ENCODE measurements around the gene ADAM12.

ADAM12 gene

DNA sequence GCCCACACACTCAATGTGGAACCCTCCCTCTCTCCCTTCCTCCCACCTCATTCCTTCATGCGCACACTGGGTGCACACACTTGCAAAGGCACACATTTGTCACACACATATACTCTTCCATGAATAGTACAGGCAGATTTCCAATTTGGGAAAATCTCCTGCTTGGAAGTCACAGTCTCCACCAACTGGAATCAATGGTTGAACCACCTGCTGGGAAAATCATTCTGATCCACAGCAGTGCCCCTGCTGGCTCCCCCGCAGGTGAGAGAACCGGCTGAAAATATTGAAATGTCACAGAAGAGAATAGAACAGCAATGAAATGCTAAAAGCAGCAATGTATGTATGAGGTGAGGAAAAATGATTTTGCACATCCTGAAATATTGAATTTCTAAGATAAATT is 232.7 kb downstream of the ADAM12 start:
- Histone ChIP-seq H3K9me2 (replicated peaks; ENCODE audit: control insufficient read depth, low read length) (no peaks in the 10 kb centered on the region), H3K4me3 (ENCODE audit: low read length) (no peak overlapping the region), H3K4me2 (ENCODE audit: low read length) (no peak overlapping the region), H3F3A (ENCODE audit: control insufficient read depth, insufficient read depth) (no peaks in the 10 kb centered on the region), H3K27me3 (ENCODE audit: control insufficient read depth, low read length) (no peaks in the 10 kb centered on the region), H3K9me3 (ENCODE audit: control insufficient read depth, insufficient read depth, low read length) (no peaks in the 10 kb centered on the region), H3K4me1 (ENCODE audit: control insufficient read depth, low read length) (peaks cover 4% of the 10 kb centered on the region), H3K36me3 (ENCODE audit: control insufficient read depth, low read length) (no peaks in the 10 kb centered on the region), H3K79me2 (ENCODE audit: control insufficient read depth, low read length) (no peaks in the 10 kb centered on the region), H4K20me1 (ENCODE audit: control insufficient read depth, insufficient read depth, low read depth, low read length) (no peaks in the 10 kb centered on the region), H3K27ac (ENCODE audit: low read depth, low read length) (no peak overlapping the region)
- TF ChIP-seq, protein P1, sequence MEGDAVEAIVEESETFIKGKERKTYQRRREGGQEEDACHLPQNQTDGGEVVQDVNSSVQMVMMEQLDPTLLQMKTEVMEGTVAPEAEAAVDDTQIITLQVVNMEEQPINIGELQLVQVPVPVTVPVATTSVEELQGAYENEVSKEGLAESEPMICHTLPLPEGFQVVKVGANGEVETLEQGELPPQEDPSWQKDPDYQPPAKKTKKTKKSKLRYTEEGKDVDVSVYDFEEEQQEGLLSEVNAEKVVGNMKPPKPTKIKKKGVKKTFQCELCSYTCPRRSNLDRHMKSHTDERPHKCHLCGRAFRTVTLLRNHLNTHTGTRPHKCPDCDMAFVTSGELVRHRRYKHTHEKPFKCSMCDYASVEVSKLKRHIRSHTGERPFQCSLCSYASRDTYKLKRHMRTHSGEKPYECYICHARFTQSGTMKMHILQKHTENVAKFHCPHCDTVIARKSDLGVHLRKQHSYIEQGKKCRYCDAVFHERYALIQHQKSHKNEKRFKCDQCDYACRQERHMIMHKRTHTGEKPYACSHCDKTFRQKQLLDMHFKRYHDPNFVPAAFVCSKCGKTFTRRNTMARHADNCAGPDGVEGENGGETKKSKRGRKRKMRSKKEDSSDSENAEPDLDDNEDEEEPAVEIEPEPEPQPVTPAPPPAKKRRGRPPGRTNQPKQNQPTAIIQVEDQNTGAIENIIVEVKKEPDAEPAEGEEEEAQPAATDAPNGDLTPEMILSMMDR (IDR thresholded peaks at IDR 0.05; ENCODE audit: low read depth, low read length, poor library complexity, severe bottlenecking), result no peak
- no peak for TF ChIP-seq EZH2phosphoT487 (IDR thresholded peaks at IDR 0.05; ENCODE audit: borderline replicate concordance, low read length)

DNA sequence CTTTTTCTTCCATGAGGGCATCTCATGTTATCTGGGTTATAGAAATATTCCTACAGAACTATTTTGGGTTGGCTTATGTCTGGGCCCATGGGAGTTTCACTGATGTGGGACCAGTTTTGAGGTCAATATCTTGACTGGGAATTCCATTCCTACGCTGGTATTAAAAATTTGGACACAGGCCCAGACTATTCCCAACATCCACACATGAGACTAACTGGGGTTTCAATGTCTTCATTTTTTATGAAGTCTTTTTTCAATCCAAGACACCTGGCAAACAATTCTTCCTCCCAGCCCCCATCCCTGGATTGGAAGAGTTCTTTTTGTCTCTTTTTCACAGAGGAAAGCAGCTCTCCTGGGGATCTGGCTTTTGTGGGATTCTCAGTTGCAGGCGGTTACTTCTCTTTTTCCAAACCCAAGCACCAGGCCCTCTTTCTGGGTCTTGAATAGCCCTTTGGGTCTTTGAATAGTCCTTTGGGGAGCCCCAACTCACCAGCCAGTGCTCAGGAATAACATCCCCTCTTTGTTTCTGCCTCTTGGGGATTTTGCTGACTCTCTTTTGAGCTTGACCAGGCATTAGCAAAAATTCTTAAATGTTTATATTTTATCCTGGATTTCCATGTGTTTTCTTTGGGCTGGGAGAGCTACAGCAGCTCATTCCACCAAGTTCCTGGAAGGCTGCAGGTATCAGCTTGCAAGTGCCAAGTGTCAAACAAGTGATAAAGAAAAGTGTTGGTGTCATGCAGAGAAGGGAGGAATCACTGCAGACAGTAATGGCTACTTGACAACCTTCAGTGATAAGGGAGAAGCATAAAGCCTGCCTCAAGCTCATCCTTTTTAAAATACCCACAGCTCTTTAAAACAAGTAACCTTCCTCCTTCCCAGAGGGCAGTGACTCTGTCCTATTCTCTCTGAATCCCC is 234.3 kb downstream of the ADAM12 start:
- no peaks in the 10 kb centered on the region for H4K20me1 ChIP-seq (ENCODE audit: control insufficient read depth, insufficient read depth, low read depth, low read length)
- H3K4me2 ChIP-seq (ENCODE audit: low read length), result no peak overlapping the region
- no peak overlapping the region for H3K27ac ChIP-seq (ENCODE audit: low read depth, low read length)
- no peaks in the 10 kb centered on the region for H3K79me2 ChIP-seq (ENCODE audit: control insufficient read depth, low read length)
- H3K27me3 ChIP-seq (ENCODE audit: control insufficient read depth, low read length), result no peaks in the 10 kb centered on the region
- H3K9me3 ChIP-seq (ENCODE audit: control insufficient read depth, insufficient read depth, low read length), result no peaks in the 10 kb centered on the region
- no peaks in the 10 kb centered on the region for H3F3A ChIP-seq (ENCODE audit: control insufficient read depth, insufficient read depth)
- H3K4me3 ChIP-seq (ENCODE audit: low read length), result no peak overlapping the region
- H3K9me2 ChIP-seq (replicated peaks; ENCODE audit: control insufficient read depth, low read length), result no peaks in the 10 kb centered on the region
- H3K4me1 ChIP-seq (ENCODE audit: control insufficient read depth, low read length), result peaks cover 4% of the 10 kb centered on the region
- no peak for TF ChIP-seq EZH2phosphoT487 (IDR thresholded peaks at IDR 0.05; ENCODE audit: borderline replicate concordance, low read length)
- TF ChIP-seq, protein P1 (IDR thresholded peaks at IDR 0.05; ENCODE audit: low read depth, low read length, poor library complexity, severe bottlenecking), result no peak
- no peaks in the 10 kb centered on the region for H3K36me3 ChIP-seq (ENCODE audit: control insufficient read depth, low read length)

DNA sequence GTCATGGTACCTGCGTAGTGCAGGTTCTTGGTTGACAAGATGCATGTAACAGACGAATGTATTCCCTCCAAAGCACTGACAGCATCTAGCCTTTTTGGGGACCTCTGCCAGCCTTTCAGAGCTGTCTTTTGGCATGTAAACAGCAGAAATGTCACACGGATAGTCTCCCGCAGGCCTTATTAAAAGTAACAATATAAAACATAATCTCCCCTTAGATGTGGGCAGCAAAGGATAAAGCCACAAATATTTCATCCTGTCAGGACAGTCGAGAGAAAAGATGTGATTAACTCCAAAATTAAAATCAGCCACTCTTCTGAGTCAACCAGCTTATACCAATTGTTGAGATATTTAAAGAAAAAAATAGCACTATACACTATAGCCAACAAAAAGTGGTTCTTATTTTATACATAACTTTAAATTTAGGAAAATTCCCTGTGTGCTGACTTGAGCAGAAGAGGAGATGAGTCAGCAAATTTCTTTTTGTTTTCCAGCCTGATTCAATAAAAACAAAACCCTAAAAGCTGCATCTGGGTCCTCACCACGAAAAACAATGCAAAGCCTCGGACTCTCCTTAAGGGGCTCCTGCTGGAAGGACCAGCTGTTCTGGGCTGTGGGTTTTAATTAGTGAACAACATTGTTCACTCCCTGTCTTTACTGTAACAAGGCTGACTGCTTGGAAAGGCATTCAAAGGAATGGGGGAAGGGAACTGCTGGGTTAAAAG is 240.2 kb downstream of the ADAM12 start:
- Histone ChIP-seq H3K4me3 (ENCODE audit: low read length) (no peak overlapping the region), H3K4me2 (ENCODE audit: low read length) (no peak overlapping the region), H3K36me3 (ENCODE audit: control insufficient read depth, low read length) (no peaks in the 10 kb centered on the region), H3K9me2 (replicated peaks; ENCODE audit: control insufficient read depth, low read length) (no peaks in the 10 kb centered on the region), H3K27ac (ENCODE audit: low read depth, low read length) (no peak overlapping the region), H3K4me1 (ENCODE audit: control insufficient read depth, low read length) (no peaks in the 10 kb centered on the region), H4K20me1 (ENCODE audit: control insufficient read depth, insufficient read depth, low read depth, low read length) (no peaks in the 10 kb centered on the region), H3K9me3 (ENCODE audit: control insufficient read depth, insufficient read depth, low read length) (peaks cover 7% of the 10 kb centered on the region; the same call in 1 of the 2 replicates), H3K27me3 (ENCODE audit: control insufficient read depth, low read length) (no peaks in the 10 kb centered on the region), H3F3A (ENCODE audit: control insufficient read depth, insufficient read depth) (no peaks in the 10 kb centered on the region), H3K79me2 (ENCODE audit: control insufficient read depth, low read length) (no peaks in the 10 kb centered on the region)
- TF ChIP-seq EZH2phosphoT487 (IDR thresholded peaks at IDR 0.05; ENCODE audit: borderline replicate concordance, low read length), result no peak
- TF ChIP-seq, protein P1 (IDR thresholded peaks at IDR 0.05; ENCODE audit: low read depth, low read length, poor library complexity, severe bottlenecking), result no peak

All from DOHH2 (cell line).